ENCODE measurements around the gene PIBF1. TPM values are rescaled to one million over a fixed set of nuclear protein-coding genes. Genes with fewer than 3 reads are reported as not detected.

The PIBF1 gene
- 4.0 to 5.4 TPM (median 4.2 TPM) in 5 replicates for total RNA-seq (2022; extraction: Qiagen RNA extraction)

GRCh38 chr13:72781451-72782439, at the start of gene PIBF1, which contains the start of gene DIS3:
TSS of gene PIBF1 (plus strand) at chr13:72782133. CDS start at chr13:72783470, 1,337 bp downstream.
TSS of gene DIS3 (minus strand) at chr13:72781900. CDS start at chr13:72781832, 68 bp downstream.

GRCh38 chr13:73058736-73059459, 277.0 kb downstream of the PIBF1 start, which contains the start of gene KLF5:
TSS of gene KLF5 (plus strand) at chr13:73059005. CDS start at chr13:73059328, 323 bp downstream.

Other genes starting within 250 kb of the PIBF1 start
- 9.3 to 13.5 TPM (median 9.8 TPM) in 5 replicates for gene MZT1, start 54.5 kb upstream of the PIBF1 start, total RNA-seq (2022; extraction: Qiagen RNA extraction)
- 7.2 to 9.7 TPM (median 7.6 TPM) in 5 replicates for gene BORA, start 54.2 kb upstream of the PIBF1 start, total RNA-seq (2022; extraction: Qiagen RNA extraction)
- gene DIS3, start 233 bp upstream of the PIBF1 start, total RNA-seq (2022; extraction: Qiagen RNA extraction), result 16.5 to 22.4 TPM (median 18.7 TPM) in 5 replicates

Data from A549 treated with Hydrocortisone at 1 μM for 4 hours (cell line).